GM13977 (cell line): ENCODE results near the gene ROBO1.

ENCODE experiments used
- DNase-seq: peaks from one replicate; pipeline ENCODE4 v3.0.0; 2012; ENCODE audit warnings: low spot score
- CTCF ChIP-seq: IDR thresholded peaks from 2 replicates; pipeline ENCODE4 v1.5.1; 2012; ENCODE audit warnings: mild to moderate bottlenecking, control low read depth; ENCODE audit not compliant: insufficient read depth; ENCODE audit errors: extremely low read depth, missing control alignments
- in situ Hi-C: fragments of 300-500 bp; cut with MboI; formaldehyde crosslinking; loops from one replicate; pipeline ENCODE4 v1.12.0; 2022; ENCODE audit warnings: low sequenced_read_pairs, low pct_unique_long_range_greater_than_20kb, mixed read lengths, inconsistent platforms; ENCODE audit not compliant: unreplicated experiment

The ROBO1 gene

GRCh38 chr3:79247725-79248043 is 520.1 kb downstream of the ROBO1 start:
- DNase-seq, result no peak
- TF ChIP-seq CTCF, result no peak
- in situ Hi-C loops, result no loop called here

- in situ Hi-C loops, result no loop called here
- no peak for TF ChIP-seq CTCF
- DNase-seq, result no peak
Observed at GRCh38 chr3:79246875-79247724, 520.7 kb downstream of the ROBO1 start.

- in situ Hi-C loops, result no loop called here
- TF ChIP-seq CTCF, result no peak
- DNase-seq, result no peak
Observed at GRCh38 chr3:79245284-79246138, 522.3 kb downstream of the ROBO1 start.

GRCh38 chr3:79236496-79236895 is 531.3 kb downstream of the ROBO1 start:
- no peak for TF ChIP-seq CTCF
- no peak for DNase-seq
- in situ Hi-C loops, result no loop called here

- DNase-seq, result no peak
- in situ Hi-C loops, result no loop called here
- no peak for TF ChIP-seq CTCF
Observed at GRCh38 chr3:79233431-79234060, 534.3 kb downstream of the ROBO1 start.

GRCh38 chr3:79230266-79230665 is 537.5 kb downstream of the ROBO1 start:
- TF ChIP-seq CTCF, result no peak
- DNase-seq, result no peak
- in situ Hi-C loops, result no loop called here
